ENCODE measurements around the gene LEF1. TPM values are rescaled to one million over a fixed set of nuclear protein-coding genes. Genes with fewer than 3 reads are reported as not detected.
A peak's percentile ranks its signal among the peaks of the same experiment; 100 is the strongest.

Gene LEF1
- total and polyA plus RNA-seq, 9 of the 15 experiments (the other 6 are each of a cell fraction or from before 2014, with no cell fraction given), result 15.1 to 81.1 (median 29.7) TPM

- TF ChIP-seq MNT (conservative IDR thresholded peaks at IDR 0.05) (peak; percentile 97 to 98), NCOR1 (IDR thresholded peaks at IDR 0.05) (no peak), RNF2 (IDR thresholded peaks at IDR 0.05) (peak; percentile 26; the same call in 1 of the 2 replicates), CREB3L1 (IDR thresholded peaks at IDR 0.05; ENCODE audit: borderline replicate concordance, low read depth) (peak; percentile 32; the same call in 1 of the 2 replicates), BDP1 (IDR thresholded peaks at IDR 0.05; ENCODE audit: insufficient read depth, insufficient read length) (no peak), ADNP (tag; IDR thresholded peaks at IDR 0.05) (no peak), HLTF (IDR thresholded peaks at IDR 0.05) (no peak), ARID2 (IDR thresholded peaks at IDR 0.05) (no peak), HMGN3 (IDR thresholded peaks at IDR 0.05; ENCODE audit: borderline replicate concordance, extremely low read depth, insufficient read length, low read depth, low read length) (no peak), ZBTB7A (IDR thresholded peaks at IDR 0.05; ENCODE audit: borderline replicate concordance, control insufficient read depth, low read depth, low read length) (peak; percentile 87; the same call in 1 of the 2 replicates), SMARCA4 (IDR thresholded peaks at IDR 0.05) (no peak), GTF2F1 (IDR thresholded peaks at IDR 0.05; ENCODE audit: low read depth, low read length) (no peak), FOXJ3 (CRISPR knock-in tag; IDR thresholded peaks at IDR 0.05) (no peak), BRCA1 (IDR thresholded peaks at IDR 0.05) (no peak), BRCA1 (CRISPR knock-in tag; IDR thresholded peaks at IDR 0.05) (0 out of 2 replicates have a peak, but pooled peaks have one; percentile 21)
- TF ChIP-seq, protein P1, sequence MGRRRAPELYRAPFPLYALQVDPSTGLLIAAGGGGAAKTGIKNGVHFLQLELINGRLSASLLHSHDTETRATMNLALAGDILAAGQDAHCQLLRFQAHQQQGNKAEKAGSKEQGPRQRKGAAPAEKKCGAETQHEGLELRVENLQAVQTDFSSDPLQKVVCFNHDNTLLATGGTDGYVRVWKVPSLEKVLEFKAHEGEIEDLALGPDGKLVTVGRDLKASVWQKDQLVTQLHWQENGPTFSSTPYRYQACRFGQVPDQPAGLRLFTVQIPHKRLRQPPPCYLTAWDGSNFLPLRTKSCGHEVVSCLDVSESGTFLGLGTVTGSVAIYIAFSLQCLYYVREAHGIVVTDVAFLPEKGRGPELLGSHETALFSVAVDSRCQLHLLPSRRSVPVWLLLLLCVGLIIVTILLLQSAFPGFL (CRISPR knock-in tag; IDR thresholded peaks at IDR 0.05), result no peak
- TF ChIP-seq, protein P2, sequence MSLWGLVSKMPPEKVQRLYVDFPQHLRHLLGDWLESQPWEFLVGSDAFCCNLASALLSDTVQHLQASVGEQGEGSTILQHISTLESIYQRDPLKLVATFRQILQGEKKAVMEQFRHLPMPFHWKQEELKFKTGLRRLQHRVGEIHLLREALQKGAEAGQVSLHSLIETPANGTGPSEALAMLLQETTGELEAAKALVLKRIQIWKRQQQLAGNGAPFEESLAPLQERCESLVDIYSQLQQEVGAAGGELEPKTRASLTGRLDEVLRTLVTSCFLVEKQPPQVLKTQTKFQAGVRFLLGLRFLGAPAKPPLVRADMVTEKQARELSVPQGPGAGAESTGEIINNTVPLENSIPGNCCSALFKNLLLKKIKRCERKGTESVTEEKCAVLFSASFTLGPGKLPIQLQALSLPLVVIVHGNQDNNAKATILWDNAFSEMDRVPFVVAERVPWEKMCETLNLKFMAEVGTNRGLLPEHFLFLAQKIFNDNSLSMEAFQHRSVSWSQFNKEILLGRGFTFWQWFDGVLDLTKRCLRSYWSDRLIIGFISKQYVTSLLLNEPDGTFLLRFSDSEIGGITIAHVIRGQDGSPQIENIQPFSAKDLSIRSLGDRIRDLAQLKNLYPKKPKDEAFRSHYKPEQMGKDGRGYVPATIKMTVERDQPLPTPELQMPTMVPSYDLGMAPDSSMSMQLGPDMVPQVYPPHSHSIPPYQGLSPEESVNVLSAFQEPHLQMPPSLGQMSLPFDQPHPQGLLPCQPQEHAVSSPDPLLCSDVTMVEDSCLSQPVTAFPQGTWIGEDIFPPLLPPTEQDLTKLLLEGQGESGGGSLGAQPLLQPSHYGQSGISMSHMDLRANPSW (CRISPR knock-in tag; IDR thresholded peaks at IDR 0.05), result no peak
- TF ChIP-seq, protein P3, sequence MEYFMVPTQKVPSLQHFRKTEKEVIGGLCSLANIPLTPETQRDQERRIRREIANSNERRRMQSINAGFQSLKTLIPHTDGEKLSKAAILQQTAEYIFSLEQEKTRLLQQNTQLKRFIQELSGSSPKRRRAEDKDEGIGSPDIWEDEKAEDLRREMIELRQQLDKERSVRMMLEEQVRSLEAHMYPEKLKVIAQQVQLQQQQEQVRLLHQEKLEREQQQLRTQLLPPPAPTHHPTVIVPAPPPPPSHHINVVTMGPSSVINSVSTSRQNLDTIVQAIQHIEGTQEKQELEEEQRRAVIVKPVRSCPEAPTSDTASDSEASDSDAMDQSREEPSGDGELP (CRISPR knock-in tag; IDR thresholded peaks at IDR 0.05; ENCODE audit: borderline replicate concordance), result peak; percentile 84
Measured at GRCh38 chr4:108166441-108167315, 2.1 kb downstream of the LEF1 start (continued).

Measured in K562 (cell line).